ENCODE data around the gene TALDO1. TPM values are rescaled to one million over a fixed set of nuclear protein-coding genes. Genes with fewer than 3 reads are reported as not detected.
A peak's percentile ranks its signal among the peaks of the same experiment; 100 is the strongest.

TALDO1 gene
- total RNA-seq, 2 experiments from 2014 or later, result 219 to 268 TPM

DNA sequence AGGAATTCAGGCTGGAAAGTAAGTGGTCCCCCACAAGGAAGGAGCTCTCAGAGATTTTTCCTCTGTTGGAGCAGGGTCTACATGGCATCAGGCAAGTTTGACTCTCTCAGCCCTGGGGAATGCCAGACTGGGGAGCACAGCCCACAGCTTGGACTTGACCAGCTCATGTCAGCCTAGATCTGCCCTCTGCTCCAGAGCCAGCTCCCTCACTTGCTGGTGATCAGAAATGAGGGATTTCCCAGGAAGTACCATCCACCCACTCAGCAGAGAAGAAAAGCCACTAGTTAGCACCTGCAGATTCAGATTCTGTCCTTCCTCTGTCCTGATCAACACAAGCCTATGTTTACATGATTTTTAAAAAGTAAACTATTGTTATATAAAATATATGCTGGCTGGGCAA is 13.0 kb downstream of the TALDO1 start:
- Mint-ChIP-seq H3K4me3 (no peak overlapping the region), H3K36me3 (ENCODE audit: low read depth) (peaks cover 39% of the 10 kb centered on the region), H3K27me3 (no peaks in the 10 kb centered on the region), H3K9me3 (no peaks in the 10 kb centered on the region), H3K4me1 (peaks cover 2% of the 10 kb centered on the region), H3K27ac (no peak overlapping the region)
- ChIA-PET POLR2A (no interaction called here), CTCF (interaction anchor here (1.4 to 1.6 kb wide), 2 partner anchors 10 to 37 kb away, joined by 4 to 5 read pairs; no protein-coding TSS in a partner anchor)
- no peak for DNase-seq

DNA sequence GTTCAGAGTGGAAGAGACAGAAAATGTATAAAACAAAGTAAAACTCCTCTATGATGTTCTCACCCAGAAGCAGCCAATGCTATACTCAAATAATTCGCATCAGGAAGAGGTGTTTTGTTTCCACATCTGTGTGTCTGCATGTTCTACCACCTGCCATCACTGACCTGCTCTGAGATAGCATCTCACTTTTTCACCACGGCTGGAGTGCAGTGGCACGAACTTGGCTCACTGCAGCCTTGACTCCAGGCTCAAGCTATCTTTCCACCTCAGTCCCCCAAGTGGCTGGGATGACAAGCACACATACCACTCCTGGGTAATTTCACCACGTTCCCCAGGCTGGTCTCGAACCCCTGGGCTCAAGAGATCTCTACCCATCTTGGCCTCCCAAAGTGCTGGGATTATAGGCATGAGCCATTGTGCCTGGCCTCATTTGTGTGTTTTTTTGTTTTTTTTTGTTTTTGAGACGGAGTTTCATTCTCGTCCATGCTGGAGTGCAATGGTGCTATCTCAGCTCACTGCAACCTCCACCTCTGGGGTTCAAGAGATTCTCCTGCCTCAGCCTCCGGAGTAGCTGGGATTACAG is 14.4 kb downstream of the TALDO1 start:
- H3K27me3 Mint-ChIP-seq, result no peaks in the 10 kb centered on the region
- peak overlapping the region; percentile 64 for H3K27ac Mint-ChIP-seq
- ChIA-PET POLR2A (no interaction called here), CTCF (interaction anchor here (0.7 to 1.2 kb wide), 2 partner anchors 16 to 205 kb away, joined by 3 to 6 read pairs; no protein-coding TSS in a partner anchor)
- H3K36me3 Mint-ChIP-seq (ENCODE audit: low read depth), result peaks cover 42% of the 10 kb centered on the region
- no peak for DNase-seq
- peaks cover 4% of the 10 kb centered on the region for H3K4me1 Mint-ChIP-seq
- H3K4me3 Mint-ChIP-seq, result no peak overlapping the region
- H3K9me3 Mint-ChIP-seq, result no peaks in the 10 kb centered on the region

DNA sequence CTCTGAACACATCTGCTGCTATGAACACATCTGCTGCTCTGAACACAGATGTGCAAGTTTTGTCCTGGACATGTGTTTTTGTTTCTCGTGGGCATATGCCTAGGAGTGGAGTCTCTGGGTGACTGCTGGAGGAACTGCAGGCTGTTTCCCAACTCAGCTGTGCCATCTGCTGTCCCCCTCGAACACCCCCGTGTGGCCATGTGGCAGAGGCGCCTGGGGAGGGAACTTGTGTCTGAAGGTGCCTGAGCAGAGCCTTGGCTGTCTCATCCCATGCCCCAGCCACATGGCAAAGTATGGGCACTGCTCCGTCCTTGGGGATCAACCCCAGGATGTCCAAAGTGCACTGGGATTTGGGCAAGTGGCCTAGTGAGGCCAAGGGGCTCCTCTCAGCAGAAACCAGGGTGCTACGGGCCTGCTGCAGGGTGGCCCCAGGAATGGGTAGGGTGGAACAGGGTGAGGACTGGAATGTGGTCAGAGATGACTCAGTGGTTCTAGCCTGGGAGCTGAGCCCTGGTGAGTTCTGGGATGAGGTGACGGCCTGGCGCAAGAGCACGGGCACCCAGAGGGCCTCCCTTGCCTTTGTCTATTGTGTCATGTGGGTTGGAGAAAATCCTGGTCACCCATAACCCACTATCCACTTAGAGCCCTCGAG is 15.3 kb downstream of the TALDO1 start:
- CTCF ChIA-PET, result interaction anchor here (1.4 kb wide), 1 partner anchor 55 kb away, joined by 3 read pairs; no protein-coding TSS in a partner anchor
- Mint-ChIP-seq H3K4me1 (peaks cover 4% of the 10 kb centered on the region), H3K27me3 (no peaks in the 10 kb centered on the region), H3K9me3 (no peaks in the 10 kb centered on the region), H3K27ac (no peak overlapping the region), H3K36me3 (ENCODE audit: low read depth) (peaks cover 35% of the 10 kb centered on the region), H3K4me3 (no peak overlapping the region)
- POLR2A ChIA-PET, result no interaction called here
- DNase-seq, result peak; percentile 35

DNA sequence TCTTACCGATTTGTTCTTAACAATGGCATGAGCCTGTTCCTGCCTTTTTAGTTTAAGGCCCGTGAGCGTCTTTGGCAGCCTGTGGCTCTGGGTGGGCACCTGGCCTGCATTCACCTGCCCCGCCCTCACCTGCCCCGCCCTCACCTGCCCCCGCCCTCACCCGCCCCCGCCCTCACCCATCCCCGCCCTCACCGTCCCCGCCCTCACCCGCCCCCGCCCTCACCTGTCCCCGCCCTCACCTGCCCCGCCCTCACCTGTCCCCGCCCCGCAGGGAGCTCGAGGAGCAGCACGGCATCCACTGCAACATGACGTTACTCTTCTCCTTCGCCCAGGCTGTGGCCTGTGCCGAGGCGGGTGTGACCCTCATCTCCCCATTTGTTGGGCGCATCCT is 15.8 kb downstream of the TALDO1 start:
- Mint-ChIP-seq H3K4me3 (no peak overlapping the region), H3K27ac (no peak overlapping the region), H3K27me3 (no peaks in the 10 kb centered on the region), H3K36me3 (ENCODE audit: low read depth) (peaks cover 33% of the 10 kb centered on the region), H3K9me3 (no peaks in the 10 kb centered on the region), H3K4me1 (peaks cover 4% of the 10 kb centered on the region)
- POLR2A ChIA-PET, result interaction anchor here (0.6 kb wide), 1 partner anchor 9 kb away, joined by 3 read pairs; no protein-coding TSS in a partner anchor
- no peak for DNase-seq
- CTCF ChIA-PET, result interaction anchor here (1.3 to 1.4 kb wide), 2 partner anchors 56 to 244 kb away, joined by 3 to 4 read pairs; no protein-coding TSS in a partner anchor

DNA sequence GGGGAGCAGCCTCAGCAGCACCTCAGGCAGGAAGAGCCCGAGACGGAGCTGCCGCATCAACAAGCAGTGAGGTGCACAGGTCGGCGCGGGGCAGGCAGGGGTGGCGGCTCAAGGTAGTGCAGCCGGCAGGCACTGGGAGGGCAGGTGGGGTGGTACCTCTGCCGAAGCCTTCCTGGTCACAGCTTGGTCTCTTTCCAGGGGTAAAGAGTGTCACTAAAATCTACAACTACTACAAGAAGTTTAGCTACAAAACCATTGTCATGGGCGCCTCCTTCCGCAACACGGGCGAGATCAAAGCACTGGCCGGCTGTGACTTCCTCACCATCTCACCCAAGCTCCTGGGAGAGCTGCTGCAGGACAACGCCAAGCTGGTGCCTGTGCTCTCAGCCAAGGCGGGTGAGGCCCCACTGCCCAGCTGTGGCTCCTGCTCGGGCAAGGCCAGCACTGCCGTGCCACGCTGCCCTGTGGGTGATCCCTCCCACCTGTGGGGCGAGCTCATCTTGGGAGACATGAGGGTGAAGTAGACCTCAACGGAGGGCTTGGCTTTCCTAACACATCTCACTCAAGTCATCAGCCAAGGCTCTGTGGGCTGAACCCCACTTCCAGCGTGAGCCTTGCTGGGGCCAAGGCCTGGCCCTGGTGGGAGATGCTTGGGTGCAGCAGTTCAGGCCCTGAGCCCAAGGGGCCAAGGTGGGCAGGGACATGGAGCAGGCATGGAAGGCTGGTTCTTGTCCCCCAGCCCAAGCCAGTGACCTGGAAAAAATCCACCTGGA is 16.5 kb downstream of the TALDO1 start:
- Mint-ChIP-seq H3K36me3 (ENCODE audit: low read depth) (peaks cover 31% of the 10 kb centered on the region), H3K4me1 (peaks cover 4% of the 10 kb centered on the region), H3K4me3 (no peak overlapping the region), H3K9me3 (no peaks in the 10 kb centered on the region), H3K27ac (no peak overlapping the region), H3K27me3 (no peaks in the 10 kb centered on the region)
- ChIA-PET CTCF (interaction anchor here (0.6 to 1.5 kb wide), 4 partner anchors 22 to 300 kb away, joined by 3 to 4 read pairs (median 4); no protein-coding TSS in a partner anchor), POLR2A (interaction anchor here (0.6 kb wide), 1 partner anchor 10 kb away, joined by 3 read pairs; no protein-coding TSS in a partner anchor)
- no peak for DNase-seq

DNA sequence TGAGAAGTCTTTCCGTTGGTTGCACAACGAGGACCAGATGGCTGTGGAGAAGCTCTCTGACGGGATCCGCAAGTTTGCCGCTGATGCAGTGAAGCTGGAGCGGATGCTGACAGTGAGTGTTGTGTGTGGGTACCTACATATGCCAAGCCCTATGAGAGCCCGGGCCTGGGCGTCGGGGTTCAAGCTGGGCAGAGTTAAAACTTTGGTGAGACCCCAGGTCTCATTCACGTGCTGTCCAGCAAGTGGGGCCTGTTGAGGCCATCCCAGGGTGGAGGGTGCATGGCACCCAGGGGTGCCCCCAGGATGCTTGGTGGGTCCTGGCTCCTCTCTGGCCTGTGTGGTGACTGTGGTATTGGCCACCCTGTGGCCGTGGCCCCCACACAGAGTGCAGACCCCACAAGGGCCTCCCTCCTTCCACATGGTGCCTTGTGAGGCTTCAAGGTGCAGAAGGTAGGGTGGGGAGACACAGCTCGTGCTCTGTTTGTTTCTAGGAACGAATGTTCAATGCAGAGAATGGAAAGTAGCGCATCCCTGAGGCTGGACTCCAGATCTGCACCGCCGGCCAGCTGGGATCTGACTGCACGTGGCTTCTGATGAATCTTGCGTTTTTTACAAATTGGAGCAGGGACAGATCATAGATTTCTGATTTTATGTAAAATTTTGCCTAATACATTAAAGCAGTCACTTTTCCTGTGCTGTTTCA is 17.2 kb downstream of the TALDO1 start:
- H3K4me3 Mint-ChIP-seq, result no peak overlapping the region
- H3K9me3 Mint-ChIP-seq, result no peaks in the 10 kb centered on the region
- no peaks in the 10 kb centered on the region for H3K27me3 Mint-ChIP-seq
- H3K27ac Mint-ChIP-seq, result no peak overlapping the region
- ChIA-PET POLR2A (no interaction called here), CTCF (interaction anchor here (0.6 to 1.5 kb wide), 4 partner anchors 22 to 301 kb away, joined by 3 to 4 read pairs (median 4); no protein-coding TSS in a partner anchor)
- DNase-seq, result no peak
- peaks cover 4% of the 10 kb centered on the region for H3K4me1 Mint-ChIP-seq
- H3K36me3 Mint-ChIP-seq (ENCODE audit: low read depth), result peaks cover 29% of the 10 kb centered on the region

DNA sequence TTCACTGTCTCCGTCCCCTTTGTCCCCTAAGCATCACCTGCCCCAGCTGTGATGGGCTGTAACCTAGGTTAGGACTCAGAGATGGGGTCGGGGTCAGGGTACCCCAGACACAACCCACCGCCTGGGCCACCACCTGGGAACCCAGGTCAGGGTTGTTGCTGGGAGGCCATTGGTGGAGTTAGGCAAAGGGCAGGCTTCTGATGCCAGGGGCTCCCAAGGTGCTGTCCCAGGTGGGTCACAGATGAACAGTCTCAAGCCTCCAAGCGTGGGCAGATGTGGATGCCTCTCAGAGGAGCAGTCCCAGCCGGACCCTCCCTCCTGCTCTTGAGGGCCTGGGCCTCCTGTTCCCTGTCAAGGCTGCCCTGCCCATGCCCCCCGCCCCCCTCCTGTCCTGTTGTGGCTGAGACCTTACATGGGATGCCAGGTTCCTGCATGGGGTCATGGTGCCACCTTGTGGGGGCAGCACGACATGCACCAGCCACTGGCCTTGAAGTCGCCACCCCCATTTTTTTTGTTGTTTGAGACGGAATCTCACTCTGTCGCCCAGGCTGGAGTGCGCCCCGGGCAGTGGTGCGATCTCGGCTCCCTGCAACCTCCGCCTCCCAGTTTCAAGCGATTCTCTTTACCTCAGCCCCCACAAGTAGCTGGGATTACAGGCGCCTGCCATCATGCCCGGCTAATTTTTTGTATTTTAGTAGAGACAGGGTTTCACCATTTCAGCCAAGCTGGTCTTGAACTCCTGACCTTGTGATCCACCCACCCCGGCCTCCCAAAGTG is 17.9 kb downstream of the TALDO1 start:
- peaks cover 25% of the 10 kb centered on the region for H3K36me3 Mint-ChIP-seq (ENCODE audit: low read depth)
- CTCF ChIA-PET, result interaction anchor here (0.6 to 1.7 kb wide), 5 partner anchors 15 to 515 kb away, joined by 3 to 4 read pairs (median 4); no protein-coding TSS in a partner anchor
- peak; percentile 69 for DNase-seq
- H3K4me1 Mint-ChIP-seq, result peaks cover 4% of the 10 kb centered on the region
- no peaks in the 10 kb centered on the region for H3K27me3 Mint-ChIP-seq
- no peaks in the 10 kb centered on the region for H3K9me3 Mint-ChIP-seq
- no peak overlapping the region for H3K27ac Mint-ChIP-seq
- no peak overlapping the region for H3K4me3 Mint-ChIP-seq
- POLR2A ChIA-PET, result no interaction called here

DNA sequence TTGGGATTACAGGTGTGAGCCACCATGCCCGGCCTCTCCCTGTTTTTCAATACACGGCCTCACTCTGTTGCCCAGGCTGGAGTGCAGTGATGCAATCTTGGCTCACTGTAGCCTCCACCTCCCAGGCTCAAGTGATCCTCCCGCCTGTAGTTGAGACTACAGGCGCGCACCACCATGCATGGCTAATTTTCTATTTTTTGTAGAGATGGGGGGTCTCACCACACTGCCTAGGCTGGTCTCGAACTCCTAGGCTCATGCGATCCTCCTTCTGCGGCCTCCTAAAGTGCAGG is 18.5 kb downstream of the TALDO1 start:
- H3K27ac Mint-ChIP-seq, result no peak overlapping the region
- POLR2A ChIA-PET, result no interaction called here
- H3K27me3 Mint-ChIP-seq, result no peaks in the 10 kb centered on the region
- no peak for DNase-seq
- CTCF ChIA-PET, result interaction anchor here (0.7 to 1.7 kb wide), 4 partner anchors 16 to 515 kb away, joined by 3 to 4 read pairs (median 4); no protein-coding TSS in a partner anchor
- H3K4me1 Mint-ChIP-seq, result peaks cover 4% of the 10 kb centered on the region
- peaks cover 23% of the 10 kb centered on the region for H3K36me3 Mint-ChIP-seq (ENCODE audit: low read depth)
- no peak overlapping the region for H3K4me3 Mint-ChIP-seq
- no peaks in the 10 kb centered on the region for H3K9me3 Mint-ChIP-seq

DNA sequence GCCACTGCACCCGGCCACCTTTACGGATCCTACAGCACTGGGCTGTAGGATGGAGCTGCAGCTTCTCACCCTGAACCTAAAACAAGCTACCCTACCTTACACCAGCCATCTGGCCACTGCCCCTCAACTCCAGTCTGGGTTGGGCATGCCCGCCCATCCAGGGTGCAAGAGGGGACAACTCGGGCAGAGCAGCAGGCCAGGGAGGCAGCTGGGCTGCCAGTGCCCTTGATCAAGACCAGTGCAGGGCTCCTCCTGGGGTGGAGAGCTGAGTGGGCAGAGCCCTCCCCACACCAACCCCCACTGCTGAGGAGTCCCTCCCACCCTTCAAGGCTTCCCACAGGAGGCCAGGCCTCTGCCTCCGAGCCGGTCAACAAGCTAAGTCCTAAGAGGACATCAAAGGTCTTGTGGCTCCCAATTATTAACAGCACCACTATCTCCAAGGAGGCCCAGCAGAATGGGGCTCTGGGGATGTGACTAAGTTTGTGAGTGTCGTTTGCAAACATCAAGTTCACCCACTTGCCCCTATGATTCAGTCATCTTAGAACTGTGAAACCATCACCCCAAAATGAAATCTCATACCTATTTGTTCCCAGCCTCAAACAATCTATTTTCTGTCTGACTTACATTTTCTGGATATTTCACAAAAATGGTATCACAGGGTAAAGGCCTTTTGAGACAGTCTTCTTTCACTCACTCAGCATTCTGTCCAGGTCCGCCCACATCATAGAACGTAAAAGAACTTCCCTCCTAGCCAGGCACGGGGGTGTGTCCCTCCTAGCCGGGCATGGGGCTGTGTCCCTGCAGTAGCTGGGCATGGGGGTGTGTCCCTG is 19.1 kb downstream of the TALDO1 start:
- no peak overlapping the region for H3K4me3 Mint-ChIP-seq
- peak overlapping the region; percentile 27 for H3K27ac Mint-ChIP-seq
- CTCF ChIA-PET, result interaction anchor here (0.7 to 1.7 kb wide), 3 partner anchors 17 to 516 kb away, joined by 3 to 4 read pairs (median 4); no protein-coding TSS in a partner anchor
- H3K9me3 Mint-ChIP-seq, result no peaks in the 10 kb centered on the region
- H3K36me3 Mint-ChIP-seq (ENCODE audit: low read depth), result peaks cover 19% of the 10 kb centered on the region
- POLR2A ChIA-PET, result no interaction called here
- no peak for DNase-seq
- H3K4me1 Mint-ChIP-seq, result peaks cover 4% of the 10 kb centered on the region
- H3K27me3 Mint-ChIP-seq, result no peaks in the 10 kb centered on the region

DNA sequence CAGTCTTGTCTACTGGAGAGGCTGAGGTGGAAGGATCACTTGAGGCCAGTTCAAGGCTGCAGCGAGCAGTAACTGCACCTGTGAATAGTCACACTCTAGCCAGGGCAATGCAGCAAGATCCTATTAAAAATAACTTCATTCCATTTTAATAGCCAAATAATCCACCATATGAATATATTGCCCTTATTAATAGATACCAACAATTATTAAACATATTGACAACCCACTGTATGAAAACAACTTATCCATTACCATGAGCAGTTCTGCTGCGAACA is 19.6 kb downstream of the TALDO1 start:
- ChIA-PET POLR2A (no interaction called here), CTCF (interaction anchor here (1.7 kb wide), 1 partner anchor 45 kb away, joined by 4 read pairs; no protein-coding TSS in a partner anchor)
- no peaks in the 10 kb centered on the region for H3K27me3 Mint-ChIP-seq
- H3K27ac Mint-ChIP-seq, result no peak overlapping the region
- H3K9me3 Mint-ChIP-seq, result no peaks in the 10 kb centered on the region
- H3K4me3 Mint-ChIP-seq, result no peak overlapping the region
- H3K36me3 Mint-ChIP-seq (ENCODE audit: low read depth), result peaks cover 18% of the 10 kb centered on the region
- H3K4me1 Mint-ChIP-seq, result peaks cover 4% of the 10 kb centered on the region
- DNase-seq, result no peak

DNA sequence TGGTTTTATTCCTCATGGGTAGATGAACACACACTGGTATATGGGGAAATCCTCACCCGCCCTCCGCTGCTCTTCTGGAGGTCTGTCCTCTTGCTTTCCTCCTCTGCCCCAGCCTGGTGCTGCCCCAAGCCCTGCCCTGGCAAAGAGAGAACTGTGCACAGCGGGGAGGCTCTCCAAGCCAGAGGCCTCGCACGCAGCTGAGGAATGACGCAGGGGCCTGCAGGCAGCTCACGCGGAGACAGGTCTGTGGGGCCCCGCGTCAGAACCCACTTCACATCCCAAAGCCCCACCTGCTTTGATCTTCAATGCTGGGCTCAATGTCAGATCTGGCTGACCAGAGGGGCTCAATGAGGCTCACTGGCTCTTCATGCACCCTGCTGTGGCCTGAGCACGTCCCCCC is 20.0 kb downstream of the TALDO1 start:
- CTCF ChIA-PET, result interaction anchor here (1.7 kb wide), 1 partner anchor 45 kb away, joined by 4 read pairs; no protein-coding TSS in a partner anchor
- Mint-ChIP-seq H3K4me3 (no peak overlapping the region), H3K36me3 (ENCODE audit: low read depth) (peaks cover 15% of the 10 kb centered on the region), H3K27ac (no peak overlapping the region), H3K9me3 (no peaks in the 10 kb centered on the region), H3K4me1 (peaks cover 4% of the 10 kb centered on the region), H3K27me3 (no peaks in the 10 kb centered on the region)
- POLR2A ChIA-PET, result no interaction called here
- DNase-seq, result no peak

Measured in activated CD4-positive, alpha-beta T cell treated with anti-CD3 and anti-CD28 coated beads, Interleukin-2, amount 10 ng/mL, durations not matched to agents 7 days and 5 days (primary cell).